GM19023 (cell line): ENCODE results near the gene ZNF112.
"Not testable (repeated sequence)": the region's sequence is repeated elsewhere in the genome, so short reads cannot be mapped to it uniquely, and the experiment has no call there.

ENCODE experiments used
- ATAC-seq: cut with Tn5 transposase; IDR thresholded peaks from one replicate; pipeline ENCODE4 v1.9.1; 2021; ENCODE audit warnings: mild to moderate bottlenecking, moderate library complexity; ENCODE audit not compliant: unreplicated experiment

The ZNF112 gene

DNA sequence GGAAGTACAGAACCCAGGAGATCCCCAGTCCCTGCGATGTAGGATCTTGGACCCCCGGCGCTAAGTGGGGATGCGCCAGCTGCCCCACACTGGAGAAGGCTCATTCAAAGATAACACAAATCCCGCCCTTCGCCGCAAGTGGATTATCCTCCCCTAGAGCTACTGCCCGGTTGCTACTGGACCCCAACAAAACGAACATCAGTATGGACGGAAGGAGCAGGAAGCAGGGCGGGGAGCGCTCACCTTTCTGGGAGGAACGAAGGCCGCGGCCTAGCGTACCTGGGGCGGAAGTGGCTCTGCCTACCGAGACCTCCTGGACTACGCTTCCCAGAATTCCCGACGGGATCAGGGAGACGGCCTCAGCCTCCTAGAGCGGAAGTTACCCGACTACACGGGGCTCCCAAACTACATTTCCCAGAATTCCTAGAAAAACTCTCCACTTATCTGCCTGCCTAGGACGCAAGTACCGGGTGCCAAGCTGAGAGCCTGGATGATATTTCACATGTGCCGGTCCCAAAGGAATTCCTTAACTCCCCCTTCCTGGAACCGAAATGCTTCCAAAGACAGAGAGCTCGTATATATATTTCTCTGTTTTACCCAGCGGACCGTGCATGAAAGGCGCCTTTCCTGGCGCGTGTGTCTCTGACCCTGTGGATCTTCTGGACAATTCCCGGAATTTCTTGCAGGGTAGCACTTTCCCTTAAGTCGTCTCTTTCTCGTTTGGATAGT is at the start of gene ZNF112:
Gene ZNF112, minus strand, starts transcription at position 298 of the 729 bp plus-strand sequence. CDS start 16,141 bp downstream, outside the sequence.
- no peak for ATAC-seq

DNA sequence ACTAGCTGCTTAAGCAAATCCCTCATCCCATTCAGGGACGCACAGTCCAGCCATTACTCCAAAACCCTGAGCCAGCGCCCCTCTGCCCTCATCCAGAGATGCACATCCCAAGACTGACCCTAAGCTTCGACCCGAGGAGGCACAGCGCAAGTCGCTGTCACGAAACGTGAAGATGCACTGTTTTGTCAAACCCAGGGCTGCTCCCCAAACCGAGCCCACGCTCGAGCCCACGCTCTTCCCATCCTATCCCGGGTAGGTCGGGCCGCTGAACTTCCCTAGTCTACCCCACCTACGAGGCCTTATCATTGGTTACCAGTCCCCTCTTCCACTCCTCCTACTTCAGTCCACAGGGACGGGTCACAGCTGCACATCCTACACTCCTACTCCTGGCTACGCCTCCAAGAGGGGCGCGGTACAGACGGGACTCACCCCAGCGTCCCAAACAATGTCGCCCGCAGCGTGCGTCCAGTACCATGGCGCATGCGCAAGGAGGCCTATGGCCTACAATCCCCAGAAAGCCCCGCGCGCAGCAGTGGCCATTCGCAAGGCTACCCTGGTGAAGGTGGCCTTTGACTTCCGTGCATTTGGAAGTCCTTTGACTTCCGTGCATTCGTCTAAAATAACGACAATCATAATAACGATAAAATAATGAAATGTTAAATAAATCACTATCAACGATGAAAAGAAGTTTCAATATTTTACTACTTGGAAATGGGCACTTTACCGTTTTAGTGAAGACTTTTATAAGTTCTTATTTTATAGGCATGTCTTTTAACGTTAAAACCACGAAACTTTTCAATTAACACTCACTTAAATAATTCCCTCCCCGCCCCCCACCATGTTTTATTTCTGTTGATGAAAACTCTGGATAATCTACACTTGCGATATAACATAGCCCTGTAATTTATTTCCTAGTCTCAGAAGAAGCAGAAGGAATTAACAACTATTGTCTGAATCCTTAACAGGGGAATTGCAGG is 44.9 kb upstream of the ZNF112 start, which contains the start of gene ZNF285:
Gene ZNF285, minus strand, starts transcription at position 470 of the 977 bp plus-strand sequence. CDS start 4,395 bp downstream, outside the sequence.
- no peak for ATAC-seq

DNA sequence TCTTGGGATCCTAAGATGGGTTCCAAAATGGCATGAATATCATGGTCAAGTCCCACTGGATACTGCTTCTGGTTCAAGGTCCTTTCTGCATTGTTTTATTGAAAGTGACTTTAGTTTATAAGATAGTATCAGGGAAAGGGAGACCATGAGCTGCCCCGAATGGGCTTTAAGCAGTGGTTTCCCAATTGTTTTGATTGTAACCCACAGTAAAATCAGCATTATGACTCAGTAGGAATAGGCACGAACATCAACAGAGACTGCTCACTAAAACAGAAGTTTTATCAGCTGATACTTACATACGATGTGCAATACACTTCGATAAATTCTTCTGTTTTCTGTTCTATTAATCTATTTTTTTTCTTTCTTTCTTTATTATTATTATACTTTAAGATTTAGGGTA is 32.8 kb upstream of the ZNF112 start:
- not testable (repeated sequence) for ATAC-seq

DNA sequence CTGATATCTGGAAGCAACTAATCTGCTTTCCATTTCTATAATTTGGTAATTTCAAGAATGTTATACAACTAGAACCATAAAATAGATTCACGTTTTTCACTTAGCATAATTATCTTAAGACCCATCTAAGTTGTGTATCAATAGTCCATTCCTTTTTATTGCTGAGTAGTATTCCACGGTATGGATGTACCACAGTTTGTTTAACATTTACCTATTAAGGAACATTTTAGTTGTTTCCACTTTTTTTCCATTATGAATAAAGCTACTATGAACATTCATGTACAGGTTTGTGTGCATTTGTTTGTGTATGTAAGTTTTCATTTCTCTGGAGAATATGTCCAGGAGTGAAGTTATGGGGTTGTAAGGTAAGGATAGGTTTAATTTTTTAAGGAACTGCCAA is 18.3 kb upstream of the ZNF112 start:
- ATAC-seq = no peak

DNA sequence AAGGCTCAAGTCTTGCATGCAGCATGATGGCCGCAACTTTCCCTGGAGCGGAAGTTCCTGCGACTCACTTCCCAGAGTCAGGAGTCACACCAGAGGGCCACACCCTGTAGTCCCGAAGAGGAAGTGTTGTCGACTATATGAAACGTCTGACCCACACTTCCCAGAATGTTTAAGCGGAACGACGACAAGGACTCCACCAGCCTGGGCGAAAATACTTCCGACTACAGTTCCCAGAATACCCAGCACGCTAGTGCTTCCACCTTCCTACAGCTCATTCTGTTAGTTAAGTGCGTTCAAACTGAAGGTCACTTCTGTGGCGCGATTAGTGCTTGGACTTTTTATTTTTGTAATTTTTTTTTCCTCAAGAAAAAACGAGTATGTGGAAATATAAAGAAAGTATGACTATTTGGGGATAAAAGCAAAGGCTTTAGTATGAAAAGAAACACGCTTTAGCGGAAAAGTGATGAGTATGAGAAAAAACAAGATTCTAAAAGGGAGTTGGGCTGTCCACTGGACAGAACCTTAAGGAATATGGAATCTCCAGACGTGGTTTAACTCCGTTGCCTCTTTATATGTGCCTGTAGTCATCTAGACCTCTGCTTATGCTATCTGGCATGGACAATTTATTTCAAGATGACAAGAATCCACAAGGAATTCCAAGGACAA is 15.5 kb upstream of the ZNF112 start:
- ATAC-seq = no peak

DNA sequence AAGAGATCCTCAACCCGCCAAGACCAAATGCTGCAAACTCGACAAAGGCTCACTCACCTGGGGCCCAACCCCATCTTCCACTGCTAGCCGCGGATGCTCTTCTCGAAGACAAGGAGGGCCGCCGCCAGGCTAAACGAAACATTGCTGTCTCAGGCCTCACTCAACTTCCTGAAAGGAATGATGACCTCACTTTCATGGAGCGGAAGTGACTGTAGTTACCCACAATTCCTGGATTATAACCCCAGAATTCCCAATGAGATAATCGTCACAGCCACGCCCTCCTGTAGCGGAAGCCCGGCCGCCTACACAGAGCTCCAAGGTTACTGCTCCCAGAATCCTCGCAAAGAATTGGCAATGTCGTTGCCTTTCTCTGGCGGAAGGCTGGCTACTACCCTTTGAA is 10.5 kb upstream of the ZNF112 start:
- ATAC-seq = no peak

DNA sequence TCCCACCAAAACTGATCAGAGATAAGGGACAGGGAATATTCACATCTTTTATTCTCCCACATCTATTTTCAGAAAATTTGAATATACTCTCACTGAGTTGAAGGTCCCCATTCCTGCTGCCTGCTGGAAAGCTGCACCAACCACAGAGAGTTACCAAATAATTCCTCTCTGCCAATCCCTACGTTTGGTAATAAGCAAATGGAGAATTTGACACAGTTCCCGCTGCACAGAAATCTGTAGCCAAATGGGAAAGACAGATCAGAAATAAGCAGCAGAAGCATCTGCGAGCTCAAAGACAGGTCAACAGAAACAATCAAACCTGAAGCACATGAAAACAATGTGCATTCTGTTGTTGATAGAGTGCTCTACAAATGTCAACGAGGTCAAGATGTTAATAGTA is 9.9 kb downstream of the ZNF112 start:
- no peak for ATAC-seq

DNA sequence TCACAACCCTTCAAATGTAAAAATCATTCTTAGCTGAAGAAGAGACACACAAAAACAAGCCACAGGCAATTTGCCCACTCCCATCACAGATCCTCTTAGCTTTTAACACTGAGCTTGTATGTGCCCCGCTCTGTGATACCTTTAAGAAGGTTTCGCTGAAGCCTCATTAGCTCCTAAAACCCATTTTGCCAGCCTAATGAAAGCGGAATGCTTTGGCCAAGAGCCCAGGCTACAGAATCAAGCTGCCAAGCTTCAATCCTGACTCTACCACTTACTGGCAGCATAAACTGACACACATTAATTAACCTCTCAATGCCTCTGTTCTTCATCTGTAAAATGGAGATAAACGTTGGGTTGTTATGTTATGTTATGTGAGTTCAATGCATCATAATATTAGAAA is 10.5 kb downstream of the ZNF112 start:
- ATAC-seq = no peak

DNA sequence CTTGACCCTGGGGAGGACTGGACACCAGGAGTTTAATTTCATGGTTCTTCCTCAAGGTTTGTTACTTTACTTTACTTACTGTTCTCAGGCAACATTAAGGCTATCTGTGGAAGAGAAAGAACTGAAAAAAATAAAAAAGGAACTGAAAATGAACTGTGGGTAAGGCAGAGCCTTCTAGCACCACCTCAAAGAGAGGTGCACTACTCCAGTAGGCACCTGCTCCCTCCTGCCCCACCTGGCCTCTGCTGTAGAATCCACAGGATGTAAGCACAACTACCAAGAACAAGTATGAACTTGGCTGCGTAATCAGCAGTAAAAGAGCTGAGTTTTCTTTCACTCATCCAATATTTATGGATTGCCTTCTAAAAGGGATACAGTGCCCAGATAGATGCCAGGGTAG is 12.2 kb downstream of the ZNF112 start:
- no peak for ATAC-seq

DNA sequence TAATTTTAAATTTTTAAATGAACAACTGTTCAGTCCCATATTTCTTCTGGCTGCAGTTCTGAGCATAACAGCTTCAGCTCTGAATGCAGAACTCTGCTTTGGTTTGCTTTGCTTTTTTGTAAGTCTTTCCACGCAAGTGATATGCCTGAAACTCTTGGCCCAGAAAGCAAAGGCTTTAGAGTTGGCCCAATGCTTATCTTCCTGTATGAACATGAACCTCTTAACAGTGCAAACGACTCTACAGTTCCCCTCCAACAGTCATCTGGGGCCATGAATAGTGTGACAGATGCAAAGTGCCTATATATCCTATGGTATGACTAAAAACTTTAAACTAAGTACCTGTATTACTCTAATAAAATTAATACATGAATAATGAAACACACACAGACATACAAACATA is 14.7 kb downstream of the ZNF112 start:
- no peak for ATAC-seq

DNA sequence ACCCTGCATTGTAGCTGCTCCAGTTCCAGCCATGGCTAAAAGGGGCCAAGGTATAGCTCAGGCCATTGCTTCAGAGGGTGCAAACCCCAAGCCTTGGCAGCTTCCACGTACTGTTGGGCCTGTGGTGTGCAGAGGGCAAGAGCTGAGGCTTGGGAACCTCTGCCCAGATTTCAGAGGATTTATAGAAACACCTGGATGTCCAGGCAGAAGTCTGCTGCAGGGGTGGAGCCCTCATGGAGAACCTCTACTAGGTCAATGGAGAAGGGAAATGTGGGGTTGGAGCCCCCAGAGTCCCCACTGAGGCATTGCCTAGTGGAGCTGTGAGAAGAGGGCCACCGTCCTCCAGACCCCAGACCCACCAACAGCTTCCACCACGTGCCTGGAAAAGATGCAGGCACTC is 21.8 kb downstream of the ZNF112 start:
- not testable (repeated sequence) for ATAC-seq

DNA sequence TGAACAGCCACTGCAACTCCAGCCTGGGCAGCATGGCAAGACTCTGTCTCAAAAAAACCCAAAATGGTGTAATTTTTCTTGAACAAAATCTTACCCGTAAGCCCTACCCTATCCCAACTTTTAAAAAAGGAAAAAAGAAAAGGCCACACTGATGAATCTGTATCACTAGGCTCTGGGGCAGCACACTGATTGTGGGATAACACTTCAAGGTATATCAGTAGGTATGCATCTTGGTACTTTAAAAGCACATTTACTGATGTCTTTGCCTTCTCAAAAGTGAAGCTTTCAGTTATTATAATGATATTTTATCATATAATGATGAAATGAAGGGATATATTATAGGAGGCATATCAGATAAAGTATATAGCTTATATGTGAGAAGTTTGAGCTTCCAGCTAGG is 24.3 kb downstream of the ZNF112 start:
- no peak for ATAC-seq

DNA sequence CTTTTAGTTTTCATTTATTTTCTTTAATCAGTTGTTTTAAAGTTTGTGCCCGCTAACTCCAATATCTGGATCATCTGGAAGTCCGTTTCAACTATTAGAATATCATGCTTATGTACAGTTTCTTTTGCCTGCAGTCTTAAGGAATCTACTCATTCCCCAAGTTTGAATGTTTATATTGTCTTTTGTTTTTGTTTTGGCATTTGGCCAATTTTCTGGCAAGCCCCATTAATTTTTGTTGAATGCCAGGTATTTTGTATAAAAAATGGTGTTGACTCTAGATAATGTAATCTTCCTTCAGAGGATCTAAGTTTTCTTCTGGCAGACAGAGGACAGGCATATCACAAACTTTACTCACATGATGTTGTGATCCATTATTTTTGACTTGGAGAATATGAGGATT is 40.6 kb downstream of the ZNF112 start:
- no peak for ATAC-seq

DNA sequence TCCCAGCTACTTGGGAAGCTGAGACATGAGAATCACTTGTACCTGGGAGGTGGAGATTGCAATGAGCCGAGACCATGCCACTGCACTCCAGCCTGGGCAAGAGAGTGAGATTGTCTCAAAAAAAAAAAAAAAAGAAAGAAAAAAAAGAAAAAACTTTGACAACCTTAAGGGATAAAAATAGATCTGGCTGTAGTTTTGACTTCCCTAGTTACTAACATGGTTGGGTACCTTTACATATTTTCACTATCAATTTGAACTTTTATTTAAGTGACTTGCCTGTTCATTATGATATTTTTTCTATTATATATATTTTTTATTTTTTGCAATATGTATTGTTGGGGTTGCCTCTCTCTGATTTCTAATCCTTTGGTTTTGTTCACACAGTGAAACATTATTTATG is 43.2 kb downstream of the ZNF112 start:
- no peak for ATAC-seq

DNA sequence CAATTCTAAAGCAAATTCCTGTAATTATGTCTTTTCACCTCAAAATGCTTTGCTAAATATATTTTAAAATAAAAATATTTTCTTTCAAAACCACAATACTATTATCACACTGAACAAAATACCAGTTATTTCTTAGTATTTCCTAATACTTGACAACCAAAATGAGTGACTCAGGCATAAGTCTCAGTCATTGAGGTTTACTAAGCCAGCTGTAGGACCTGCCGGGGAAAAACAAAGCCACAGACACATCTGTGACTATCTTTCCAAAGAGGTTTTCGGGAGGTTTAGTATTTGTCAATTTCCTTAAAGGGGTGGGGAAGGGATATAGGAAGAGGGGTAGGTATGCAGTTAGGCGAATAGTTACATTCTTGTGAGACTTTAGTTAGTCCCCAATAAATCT is 48.5 kb downstream of the ZNF112 start:
- no peak for ATAC-seq

DNA sequence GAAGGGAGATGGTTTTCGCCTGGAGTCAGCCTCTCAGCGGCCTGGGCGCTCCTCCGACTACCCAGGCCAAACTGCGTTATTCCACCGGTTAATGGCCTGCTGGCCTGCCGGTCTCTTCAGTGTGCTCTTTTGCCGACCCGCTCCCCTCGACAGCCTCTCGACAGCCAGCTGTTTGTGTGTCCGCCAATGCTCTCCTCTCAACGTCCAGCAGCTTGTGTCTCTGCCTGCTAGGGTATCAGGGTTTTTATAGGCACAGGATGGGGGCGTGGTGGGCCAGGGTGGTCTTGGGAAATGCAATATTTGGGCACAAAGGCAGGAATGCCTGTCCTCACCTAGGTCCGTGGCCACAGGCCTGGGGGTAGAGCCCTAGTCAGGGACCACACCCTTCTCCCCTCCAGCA is 50.2 kb downstream of the ZNF112 start:
- no peak for ATAC-seq

DNA sequence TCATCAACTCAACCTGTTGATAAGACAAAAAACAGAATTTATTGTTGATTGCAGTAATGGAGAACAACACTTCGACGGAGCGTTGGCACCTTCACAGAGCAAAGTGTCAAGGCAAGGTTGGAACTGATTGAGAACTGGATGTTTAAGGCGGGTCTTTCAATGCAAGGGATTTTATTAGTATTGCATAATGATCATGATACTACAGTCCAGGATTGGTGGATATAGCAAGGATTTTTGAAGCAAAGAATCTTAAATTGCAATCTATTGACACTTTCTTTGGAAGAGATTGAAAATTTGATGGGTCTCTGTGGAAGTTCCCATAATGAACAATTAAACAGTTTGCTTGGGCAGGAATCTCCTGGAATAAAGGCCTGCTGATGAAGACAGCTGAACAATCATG is 51.0 kb downstream of the ZNF112 start:
- ATAC-seq = no peak

DNA sequence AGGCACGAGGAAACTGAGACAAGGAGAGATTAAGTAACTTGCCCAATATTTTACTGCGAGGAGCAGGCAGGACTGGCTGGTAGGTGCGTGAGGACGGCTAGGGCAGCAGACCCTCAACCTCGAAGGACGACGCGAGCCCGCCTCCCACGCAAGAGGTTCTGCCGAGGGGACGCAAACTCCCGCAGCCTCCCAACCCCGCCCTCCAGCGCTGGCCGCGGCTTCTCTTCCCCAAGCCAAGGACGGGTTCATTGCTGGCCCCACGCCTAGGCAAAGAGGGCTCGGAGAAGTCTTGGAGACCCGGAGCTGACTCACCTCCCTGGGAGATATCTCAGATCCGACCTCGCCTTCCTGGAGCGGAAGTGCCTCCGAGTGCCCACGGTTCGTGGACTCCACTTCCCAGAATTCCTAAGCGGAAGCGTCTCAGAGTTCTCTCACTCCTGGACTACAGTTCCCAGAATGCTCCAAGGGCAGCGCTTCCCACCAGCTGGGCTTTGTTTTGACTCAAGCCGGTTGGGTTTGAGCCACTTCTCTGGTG is 51.8 kb downstream of the ZNF112 start, which contains the start of gene ZNF235:
Gene ZNF235, minus strand, starts transcription at position 367 of the 535 bp plus-strand sequence. CDS start 1,621 bp downstream, outside the sequence.
- ATAC-seq = peak; percentile 88

DNA sequence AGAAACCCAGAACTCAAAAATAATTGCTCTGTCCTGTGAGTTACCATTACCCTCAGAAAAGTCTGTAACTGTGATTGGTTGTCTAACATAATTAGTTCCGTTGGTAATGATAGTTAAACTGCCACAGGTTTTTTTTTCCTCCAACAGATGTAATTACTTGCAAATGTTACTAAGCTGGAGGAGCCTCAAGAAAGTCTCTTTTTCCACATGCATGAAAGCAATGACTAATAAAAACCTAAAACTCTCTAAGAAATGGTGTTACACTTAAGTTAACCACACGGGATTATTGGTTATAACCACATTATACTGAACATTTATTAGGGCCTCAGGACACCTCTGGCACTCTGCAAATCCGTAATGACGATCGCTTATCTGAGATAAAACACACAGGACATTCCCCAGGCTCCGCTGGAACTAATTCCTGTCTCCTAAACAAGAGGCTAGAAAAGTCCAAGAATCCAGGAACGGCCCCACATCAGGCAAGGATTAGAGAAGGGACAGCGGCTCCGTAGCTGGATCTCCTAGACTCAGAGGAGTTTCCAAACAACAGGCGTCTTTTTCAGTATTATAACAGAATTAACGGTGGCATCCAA is 52.4 kb downstream of the ZNF112 start:
- no peak for ATAC-seq

DNA sequence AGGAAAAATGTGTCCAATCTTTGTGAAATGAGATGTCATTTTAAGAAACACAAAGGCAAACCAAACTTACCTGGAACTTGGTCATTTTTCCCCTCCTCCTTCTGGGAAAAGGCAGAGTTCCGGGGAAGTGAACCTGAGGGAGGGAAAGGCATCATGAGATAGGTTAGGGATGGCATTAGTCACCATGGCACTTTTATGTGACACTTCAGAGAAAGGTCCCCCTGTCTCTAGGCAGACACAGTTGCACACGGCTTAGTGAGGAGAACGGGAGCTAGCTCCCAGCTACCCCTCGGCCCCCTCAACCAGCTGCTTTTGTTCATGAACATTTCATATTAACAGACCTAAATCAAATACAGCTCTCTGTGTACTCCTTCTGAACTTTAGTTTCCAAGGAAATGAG is 53.2 kb downstream of the ZNF112 start:
- ATAC-seq = no peak
